ENCODE measurements around the gene FEM1C. TPM values are rescaled to one million over a fixed set of nuclear protein-coding genes. Genes with fewer than 3 reads are reported as not detected.

The FEM1C gene
- total RNA-seq, 1 donor from 2014 or later: 11.1 TPM

GRCh38 chr5:115542651-115543364 lies 1.8 kb downstream of the FEM1C start:
- no peaks in the 10 kb centered on the region for H3K27me3 ChIP-seq
- peak overlapping the region; percentile 75 to 90 for H3K4me3 ChIP-seq
- H3K27ac ChIP-seq: peak overlapping the region; percentile 95 to 99
- peaks cover 7 to 24% of the 10 kb centered on the region in 2 donors for H3K4me1 ChIP-seq
- H3K36me3 ChIP-seq: peaks cover 0 to 3% of the 10 kb centered on the region in 2 donors
- TF ChIP-seq, protein P1, sequence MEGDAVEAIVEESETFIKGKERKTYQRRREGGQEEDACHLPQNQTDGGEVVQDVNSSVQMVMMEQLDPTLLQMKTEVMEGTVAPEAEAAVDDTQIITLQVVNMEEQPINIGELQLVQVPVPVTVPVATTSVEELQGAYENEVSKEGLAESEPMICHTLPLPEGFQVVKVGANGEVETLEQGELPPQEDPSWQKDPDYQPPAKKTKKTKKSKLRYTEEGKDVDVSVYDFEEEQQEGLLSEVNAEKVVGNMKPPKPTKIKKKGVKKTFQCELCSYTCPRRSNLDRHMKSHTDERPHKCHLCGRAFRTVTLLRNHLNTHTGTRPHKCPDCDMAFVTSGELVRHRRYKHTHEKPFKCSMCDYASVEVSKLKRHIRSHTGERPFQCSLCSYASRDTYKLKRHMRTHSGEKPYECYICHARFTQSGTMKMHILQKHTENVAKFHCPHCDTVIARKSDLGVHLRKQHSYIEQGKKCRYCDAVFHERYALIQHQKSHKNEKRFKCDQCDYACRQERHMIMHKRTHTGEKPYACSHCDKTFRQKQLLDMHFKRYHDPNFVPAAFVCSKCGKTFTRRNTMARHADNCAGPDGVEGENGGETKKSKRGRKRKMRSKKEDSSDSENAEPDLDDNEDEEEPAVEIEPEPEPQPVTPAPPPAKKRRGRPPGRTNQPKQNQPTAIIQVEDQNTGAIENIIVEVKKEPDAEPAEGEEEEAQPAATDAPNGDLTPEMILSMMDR (IDR thresholded peaks at IDR 0.05): no peak
- no peak for DNase-seq (ENCODE audit: low spot score in 2 of 2)
- intact Hi-C loops (cut with DNase I): loop anchor here (5.0 to 10.0 kb wide), 5 partner anchors 34 to 542 kb away; partner anchors contain the start of genes CCDC112 and COMMD10
- H3K9me3 ChIP-seq: peaks cover 0 to 3% of the 10 kb centered on the region in 2 donors

DNA sequence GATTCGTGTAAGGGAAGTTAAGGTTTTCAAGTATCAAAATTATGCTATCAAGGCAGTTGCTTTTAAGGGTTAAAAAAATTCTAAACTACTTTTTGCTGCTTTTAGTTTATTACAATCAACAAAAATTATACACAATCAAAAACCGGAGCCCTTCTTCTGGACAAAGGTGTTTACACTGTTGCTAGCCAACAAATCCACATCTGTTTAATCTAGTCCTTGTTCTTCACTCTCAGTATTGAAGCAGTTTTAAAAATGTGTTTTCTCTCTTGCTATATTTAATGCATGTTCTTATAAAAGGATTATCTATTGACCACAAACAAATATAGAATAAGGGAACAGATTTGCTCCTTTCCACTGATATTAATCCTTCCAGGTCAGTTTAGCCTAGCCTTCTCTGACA lies 2.5 kb downstream of the FEM1C start:
- Histone ChIP-seq H3K27me3 (no peaks in the 10 kb centered on the region), H3K27ac (peak overlapping the region; percentile 95 to 99), H3K4me1 (peaks cover 7 to 24% of the 10 kb centered on the region in 2 donors), H3K36me3 (peaks cover 0 to 3% of the 10 kb centered on the region in 2 donors), H3K4me3 (peak overlapping the region; percentile 75 to 90), H3K9me3 (peaks cover 0 to 3% of the 10 kb centered on the region in 2 donors)
- TF ChIP-seq, protein P1 (IDR thresholded peaks at IDR 0.05): no peak
- intact Hi-C loops (cut with DNase I): loop anchor here (5.0 to 10.0 kb wide), 5 partner anchors 35 to 543 kb away; partner anchors contain the start of genes CCDC112 and COMMD10
- DNase-seq (ENCODE audit: low spot score in 2 of 2): no peak

GRCh38 chr5:115541611-115542010 lies 3.0 kb downstream of the FEM1C start:
- TF ChIP-seq, protein P1 (IDR thresholded peaks at IDR 0.05): no peak
- intact Hi-C loops (cut with DNase I): loop anchor here (5.0 to 10.0 kb wide), 5 partner anchors 36 to 543 kb away; partner anchors contain the start of genes CCDC112 and COMMD10
- Histone ChIP-seq H3K27me3 (no peaks in the 10 kb centered on the region), H3K4me3 (peak overlapping the region; percentile 75 to 90), H3K9me3 (peaks cover 0 to 3% of the 10 kb centered on the region in 2 donors), H3K4me1 (peaks cover 7 to 24% of the 10 kb centered on the region in 2 donors), H3K36me3 (peaks cover 0 to 3% of the 10 kb centered on the region in 2 donors), H3K27ac (peak overlapping the region in 1 of 2 donors; percentile 99)
- no peak for DNase-seq (ENCODE audit: low spot score in 2 of 2)

DNA sequence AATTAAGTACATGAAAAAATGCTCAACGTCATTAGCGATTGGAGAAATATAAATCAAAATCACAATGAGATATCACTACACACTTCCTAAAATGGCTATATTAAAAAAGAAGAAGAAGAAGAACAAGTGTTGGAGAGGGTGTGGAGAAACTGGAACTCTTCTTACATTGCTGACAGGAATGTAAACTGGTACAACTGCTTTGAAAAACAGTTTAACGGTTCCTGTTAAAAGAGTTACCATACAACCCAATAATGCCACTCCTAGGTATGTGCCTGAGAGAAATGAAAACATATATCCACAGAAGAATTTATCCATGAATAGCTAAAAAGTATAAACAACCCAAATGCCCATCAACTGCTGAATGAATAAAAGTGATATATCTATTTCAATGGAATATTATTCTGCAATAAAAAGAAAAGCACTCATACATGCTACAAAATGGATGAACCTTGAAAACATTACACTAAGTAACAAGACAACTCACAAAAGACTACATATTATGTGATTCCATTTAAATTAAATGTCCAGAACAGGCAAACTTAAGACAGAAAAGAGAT lies 9.0 kb downstream of the FEM1C start:
- H3K27ac ChIP-seq: no peak overlapping the region
- H3K36me3 ChIP-seq: peaks cover 3 to 10% of the 10 kb centered on the region in 2 donors
- peaks cover 4 to 28% of the 10 kb centered on the region in 2 donors for H3K4me1 ChIP-seq
- TF ChIP-seq, protein P1 (IDR thresholded peaks at IDR 0.05): no peak
- intact Hi-C loops (cut with DNase I): no loop called here
- no peaks in the 10 kb centered on the region for H3K9me3 ChIP-seq
- no peak overlapping the region for H3K4me3 ChIP-seq
- H3K27me3 ChIP-seq: no peaks in the 10 kb centered on the region
- no peak for DNase-seq (ENCODE audit: low spot score in 2 of 2)

GRCh38 chr5:115532517-115532916 lies 12.1 kb downstream of the FEM1C start:
- Histone ChIP-seq H3K27ac (no peak overlapping the region), H3K36me3 (peaks cover 3 to 10% of the 10 kb centered on the region in 2 donors), H3K4me1 (peaks cover 0 to 18% of the 10 kb centered on the region in 2 donors), H3K4me3 (no peak overlapping the region), H3K27me3 (no peaks in the 10 kb centered on the region), H3K9me3 (no peaks in the 10 kb centered on the region)
- intact Hi-C loops (cut with DNase I): no loop called here
- no peak for DNase-seq (ENCODE audit: low spot score in 2 of 2)
- TF ChIP-seq, protein P1 (IDR thresholded peaks at IDR 0.05): no peak

All from ascending aorta (tissue), 2 donors.